Ovary (tissue), 3 donors: ENCODE results near the gene CDC42BPA.

Experiments used
- POLR2A ChIP-seq: fragments of 450-650 bp; IDR thresholded peaks from one replicate; pipeline ENCODE4 v1.6.1; 2017; ENCODE audit warnings: antibody characterized with exemption, mild to moderate bottlenecking, moderate library complexity
- TF ChIP-seq, protein P1 (sequence below), 3 donors: fragments of 450-650 bp in 2 of 3; fragments of 200-600 bp in 1 of 3; IDR thresholded peaks; one replicate each; pipeline versions ENCODE4 v1.5.1 to v1.8.0; 2016 to 2022; ENCODE audit warnings: antibody characterized with exemption in 3 of 3, mild to moderate bottlenecking in 1 of 3
- donor health status: DM: no; HTN: no; CAD: no.

DNA sequence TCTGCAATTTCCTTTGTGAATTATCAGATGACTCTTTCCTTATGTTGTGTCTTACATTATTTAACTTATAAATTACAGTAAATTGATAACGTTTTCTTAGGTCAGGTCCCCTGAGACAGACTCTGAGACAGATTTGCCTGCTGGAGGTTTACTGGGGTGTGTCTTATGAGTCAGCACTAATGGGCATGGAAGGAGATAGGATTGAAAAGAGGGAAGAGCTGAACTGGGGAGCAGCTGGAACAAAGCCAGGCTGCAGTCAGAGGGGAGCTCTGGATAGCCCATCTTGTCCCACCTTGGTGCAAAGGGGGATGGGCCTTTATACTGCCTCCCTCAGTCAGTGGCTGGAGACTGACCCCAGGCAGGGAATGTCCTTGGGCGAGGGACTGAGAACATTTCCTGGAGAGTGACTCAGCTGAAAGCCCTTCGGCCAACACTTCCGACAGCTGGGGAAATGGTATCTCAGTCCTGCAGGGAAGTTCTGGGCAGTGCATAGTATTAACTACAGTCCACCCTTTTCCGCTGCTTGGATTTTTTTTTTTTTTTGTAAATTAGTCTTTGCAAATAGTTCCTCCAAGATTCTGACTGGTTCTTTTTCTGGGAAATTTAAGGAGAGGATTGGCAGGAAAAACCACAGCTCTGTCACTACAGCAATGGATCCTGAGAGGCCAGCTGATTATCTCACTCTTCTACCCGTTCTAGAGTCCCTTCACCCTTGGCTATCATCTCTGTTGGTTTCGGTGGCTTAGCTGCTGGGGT lies 39.1 kb upstream of the CDC42BPA start:
- TF ChIP-seq, protein P1, sequence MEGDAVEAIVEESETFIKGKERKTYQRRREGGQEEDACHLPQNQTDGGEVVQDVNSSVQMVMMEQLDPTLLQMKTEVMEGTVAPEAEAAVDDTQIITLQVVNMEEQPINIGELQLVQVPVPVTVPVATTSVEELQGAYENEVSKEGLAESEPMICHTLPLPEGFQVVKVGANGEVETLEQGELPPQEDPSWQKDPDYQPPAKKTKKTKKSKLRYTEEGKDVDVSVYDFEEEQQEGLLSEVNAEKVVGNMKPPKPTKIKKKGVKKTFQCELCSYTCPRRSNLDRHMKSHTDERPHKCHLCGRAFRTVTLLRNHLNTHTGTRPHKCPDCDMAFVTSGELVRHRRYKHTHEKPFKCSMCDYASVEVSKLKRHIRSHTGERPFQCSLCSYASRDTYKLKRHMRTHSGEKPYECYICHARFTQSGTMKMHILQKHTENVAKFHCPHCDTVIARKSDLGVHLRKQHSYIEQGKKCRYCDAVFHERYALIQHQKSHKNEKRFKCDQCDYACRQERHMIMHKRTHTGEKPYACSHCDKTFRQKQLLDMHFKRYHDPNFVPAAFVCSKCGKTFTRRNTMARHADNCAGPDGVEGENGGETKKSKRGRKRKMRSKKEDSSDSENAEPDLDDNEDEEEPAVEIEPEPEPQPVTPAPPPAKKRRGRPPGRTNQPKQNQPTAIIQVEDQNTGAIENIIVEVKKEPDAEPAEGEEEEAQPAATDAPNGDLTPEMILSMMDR (IDR thresholded peaks at IDR 0.05) = no peak
- no peak for TF ChIP-seq POLR2A
